NT2/D1 (cell line): ENCODE results near the gene PDE4B.

Source experiments
- DNase-seq: peaks from one replicate; pipeline ENCODE4 v3.0.0-alpha.2; 2011; ENCODE audit warnings: low read depth, low spot score
- H3K27me3 ChIP-seq: 2 replicates; pipeline ENCODE4 v1.6.0; 2011; ENCODE audit warnings: mild to moderate bottlenecking; ENCODE audit not compliant: insufficient read length, insufficient read depth
- H3K36me3 ChIP-seq: 2 replicates; pipeline ENCODE4 v1.6.1; 2011; ENCODE audit warnings: mild to moderate bottlenecking, low read length, mixed read lengths; ENCODE audit not compliant: insufficient read depth, insufficient read length
- H3K4me1 ChIP-seq: 2 replicates; pipeline ENCODE4 v1.5.1; 2011; ENCODE audit not compliant: insufficient read depth, insufficient read length
- H3K4me3 ChIP-seq: 2 replicates; pipeline ENCODE4 v1.5.1; 2011; ENCODE audit warnings: low read depth; ENCODE audit not compliant: insufficient read length
- H3K9ac ChIP-seq: 2 replicates; pipeline ENCODE4 v1.6.0; 2011; ENCODE audit warnings: low read depth; ENCODE audit not compliant: insufficient read length
- H3K9me3 ChIP-seq: 2 replicates; pipeline ENCODE4 v1.5.1; 2011; ENCODE audit warnings: mild to moderate bottlenecking, low read length; ENCODE audit not compliant: insufficient read depth
- SUZ12 ChIP-seq: IDR thresholded peaks from 2 replicates; pipeline ENCODE4 v1.6.1; 2011; ENCODE audit not compliant: insufficient read length, insufficient read depth; ENCODE audit errors: extremely low read depth
- YY1 ChIP-seq: IDR thresholded peaks from 2 replicates; pipeline ENCODE4 v1.6.1; 2011; ENCODE audit not compliant: insufficient read length, insufficient read depth
- ZNF274 ChIP-seq: IDR thresholded peaks from 2 replicates; pipeline ENCODE4 v1.6.1; 2011; ENCODE audit warnings: mild to moderate bottlenecking, low read depth, low read length

The PDE4B gene

GRCh38 chr1:65983500-65983899, 190.8 kb downstream of the PDE4B start:
- H3K4me3 ChIP-seq, result no peak overlapping the region
- no peaks in the 10 kb centered on the region for H3K27me3 ChIP-seq
- no peaks in the 10 kb centered on the region for H3K36me3 ChIP-seq
- no peaks in the 10 kb centered on the region for H3K9me3 ChIP-seq
- no peak for DNase-seq
- H3K4me1 ChIP-seq, result no peaks in the 10 kb centered on the region
- H3K9ac ChIP-seq, result no peak overlapping the region
- no peak for TF ChIP-seq SUZ12
- no peak for TF ChIP-seq YY1
- no peak for TF ChIP-seq ZNF274

DNA sequence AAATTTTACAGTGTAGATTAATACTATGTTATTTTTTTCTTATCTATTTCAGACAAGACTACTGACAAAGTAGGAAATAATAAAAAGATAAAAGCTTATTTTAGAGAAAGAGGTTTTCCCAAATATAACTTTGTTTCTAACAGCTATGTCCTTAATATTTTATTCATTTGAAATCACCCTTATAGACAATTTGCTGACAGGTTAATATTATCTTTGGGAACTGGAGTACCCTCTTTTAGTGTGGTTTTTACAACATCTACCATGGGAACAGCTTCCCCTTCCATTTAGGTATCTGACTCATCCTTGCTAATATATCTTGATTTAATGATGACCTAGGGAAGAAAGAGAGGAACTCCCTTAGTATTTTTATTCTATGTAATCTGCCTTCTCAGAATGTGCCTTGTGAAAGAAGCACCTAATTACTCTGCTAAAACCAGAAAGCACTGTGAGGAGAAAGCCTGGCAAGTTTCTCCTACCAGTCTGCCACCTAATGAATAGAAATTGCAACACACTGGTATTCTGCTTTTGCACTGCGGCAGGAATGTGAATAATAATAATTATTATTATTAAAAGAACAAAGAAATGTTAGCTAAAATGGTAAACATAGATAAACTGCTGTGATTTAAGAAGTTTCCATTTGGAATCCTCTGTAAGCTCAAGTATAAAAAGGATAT, 192.8 kb downstream of the PDE4B start:
- no peaks in the 10 kb centered on the region for H3K9me3 ChIP-seq
- no peak for DNase-seq
- no peak overlapping the region for H3K4me3 ChIP-seq
- H3K9ac ChIP-seq, result no peak overlapping the region
- TF ChIP-seq ZNF274 (no peak), YY1 (no peak), SUZ12 (no peak)
- H3K4me1 ChIP-seq, result no peaks in the 10 kb centered on the region
- no peaks in the 10 kb centered on the region for H3K27me3 ChIP-seq
- H3K36me3 ChIP-seq, result no peaks in the 10 kb centered on the region

DNA sequence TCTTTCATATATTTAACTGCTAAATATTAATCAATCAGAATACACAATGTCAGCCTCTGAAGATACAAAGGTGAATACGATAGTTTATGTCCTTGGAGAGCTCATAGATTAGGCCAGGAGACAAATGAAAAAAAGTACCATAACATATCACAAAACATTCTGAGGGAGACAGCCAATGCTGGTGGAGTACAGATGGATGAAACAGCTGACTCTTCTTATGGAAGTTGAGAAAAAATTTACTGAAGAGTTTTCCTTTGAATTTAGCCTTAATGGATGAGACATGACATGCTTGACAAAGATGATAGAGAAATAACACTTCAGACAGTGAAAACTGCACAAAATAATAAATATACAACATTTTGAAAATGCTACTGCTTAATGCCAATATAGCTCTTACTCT, 193.5 kb downstream of the PDE4B start:
- no peak for TF ChIP-seq YY1
- TF ChIP-seq ZNF274, result no peak
- no peak for TF ChIP-seq SUZ12
- no peak for DNase-seq
- Histone ChIP-seq H3K27me3 (no peaks in the 10 kb centered on the region), H3K36me3 (no peaks in the 10 kb centered on the region), H3K4me1 (no peaks in the 10 kb centered on the region), H3K4me3 (no peak overlapping the region), H3K9me3 (no peaks in the 10 kb centered on the region), H3K9ac (no peak overlapping the region)

GRCh38 chr1:65990161-65990560, 197.5 kb downstream of the PDE4B start:
- Histone ChIP-seq H3K27me3 (no peaks in the 10 kb centered on the region), H3K9me3 (no peaks in the 10 kb centered on the region), H3K4me3 (no peak overlapping the region), H3K9ac (no peak overlapping the region), H3K4me1 (no peaks in the 10 kb centered on the region), H3K36me3 (no peaks in the 10 kb centered on the region)
- TF ChIP-seq YY1 (no peak), SUZ12 (no peak), ZNF274 (no peak)
- DNase-seq, result no peak

DNA sequence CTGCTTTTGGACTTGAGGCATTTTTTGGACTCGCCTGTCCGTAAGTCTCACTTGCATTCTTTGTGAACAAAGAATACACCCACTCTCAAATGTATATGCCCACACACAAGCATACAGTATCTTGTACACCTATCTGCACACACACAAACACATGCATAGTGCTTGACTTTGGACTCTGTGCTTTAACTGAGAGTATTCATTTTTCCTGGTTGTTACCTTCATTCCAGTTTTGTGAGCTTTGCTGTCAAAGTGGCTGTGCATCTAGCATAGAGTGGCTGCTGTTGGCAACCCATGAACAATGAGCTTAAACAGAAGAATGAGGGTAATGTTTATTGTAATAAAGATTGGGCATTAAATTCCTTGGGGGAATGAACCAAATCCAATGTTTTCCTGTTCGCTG, 199.0 kb downstream of the PDE4B start:
- Histone ChIP-seq H3K9ac (no peak overlapping the region), H3K27me3 (no peaks in the 10 kb centered on the region), H3K4me3 (no peak overlapping the region), H3K4me1 (no peaks in the 10 kb centered on the region), H3K9me3 (no peaks in the 10 kb centered on the region), H3K36me3 (no peaks in the 10 kb centered on the region)
- TF ChIP-seq SUZ12 (no peak), ZNF274 (no peak), YY1 (no peak)
- DNase-seq, result no peak

DNA sequence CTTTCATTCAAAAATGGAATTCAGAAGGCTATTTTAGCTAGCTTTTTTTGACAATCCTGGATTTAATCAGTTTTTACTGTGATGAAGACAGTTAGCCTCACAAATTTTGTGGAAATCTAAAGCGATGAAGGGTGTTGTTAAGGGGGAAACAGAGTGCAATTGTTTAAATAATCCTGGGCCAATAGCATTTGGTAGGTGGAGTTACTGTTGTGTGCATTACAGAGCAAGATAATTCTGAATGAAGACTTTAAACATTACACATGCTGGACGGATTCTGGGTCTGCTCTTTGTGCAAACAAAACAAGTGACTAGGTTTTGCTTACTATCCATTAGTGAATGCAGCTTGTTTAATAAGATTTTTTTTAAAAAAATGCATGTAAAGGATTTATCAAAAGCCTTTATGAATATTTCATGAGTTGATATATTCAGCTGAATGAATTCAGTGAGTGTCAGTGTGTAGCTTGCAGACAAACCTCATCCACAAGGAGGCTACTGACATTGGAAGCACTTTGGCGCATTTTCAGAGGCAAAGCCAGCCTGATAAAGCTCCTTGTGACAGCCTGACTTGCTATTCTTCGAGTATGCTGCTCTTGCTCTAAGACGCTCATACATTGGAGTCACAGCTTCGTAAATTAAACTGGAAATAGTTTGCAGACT, 199.6 kb downstream of the PDE4B start:
- H3K9ac ChIP-seq, result no peak overlapping the region
- no peak overlapping the region for H3K4me3 ChIP-seq
- H3K36me3 ChIP-seq, result no peaks in the 10 kb centered on the region
- no peaks in the 10 kb centered on the region for H3K4me1 ChIP-seq
- no peaks in the 10 kb centered on the region for H3K9me3 ChIP-seq
- H3K27me3 ChIP-seq, result no peaks in the 10 kb centered on the region
- DNase-seq, result no peak
- TF ChIP-seq SUZ12 (no peak), YY1 (no peak), ZNF274 (no peak)

- H3K4me3 ChIP-seq, result no peak overlapping the region
- no peak overlapping the region for H3K9ac ChIP-seq
- H3K36me3 ChIP-seq, result no peaks in the 10 kb centered on the region
- no peaks in the 10 kb centered on the region for H3K9me3 ChIP-seq
- H3K27me3 ChIP-seq, result no peaks in the 10 kb centered on the region
- TF ChIP-seq ZNF274 (no peak), YY1 (no peak), SUZ12 (no peak)
- H3K4me1 ChIP-seq, result no peaks in the 10 kb centered on the region
- no peak for DNase-seq
Measured at GRCh38 chr1:65992831-65993271, 200.2 kb downstream of the PDE4B start.
